BLaER1 treated with 17β-estradiol and CSF1 and Interleukin-3, amounts not matched to agents 10 nM and 100 nM (cell line): ENCODE measurements around the gene WNT1.

Source experiments
- H3K27ac ChIP-seq, 11 experiments: shearing (Covaris generic); formaldehyde crosslinking; 2 replicates each; pipeline ENCODE4 v1.8.1; 2022
- H3K27me3 ChIP-seq, 11 experiments: shearing (Covaris generic); formaldehyde crosslinking; 2 replicates each; pipeline ENCODE4 v1.8.1; 2022
- H3K36me3 ChIP-seq, 11 experiments: shearing (Covaris generic); formaldehyde crosslinking; 2 replicates each; pipeline ENCODE4 v1.8.1; 2022
- H3K4me1 ChIP-seq, 10 experiments: shearing (Covaris generic); formaldehyde crosslinking; 2 replicates each; pipeline ENCODE4 v1.8.1; 2022
- H3K4me2 ChIP-seq, 11 experiments: shearing (Covaris generic); formaldehyde crosslinking; 2 replicates each; pipeline ENCODE4 v1.8.1; 2022
- H3K4me3 ChIP-seq, 10 experiments: shearing (Covaris generic); formaldehyde crosslinking; 2 replicates each; pipeline ENCODE4 v1.8.1; 2022
- H3K9ac ChIP-seq, 11 experiments: shearing (Covaris generic); formaldehyde crosslinking; 2 replicates each; pipeline ENCODE4 v1.8.1; 2022
- H3K9me3 ChIP-seq, 11 experiments: shearing (Covaris generic); formaldehyde crosslinking; replicated peaks in 1 of 11; 2 replicates each; pipeline ENCODE4 v1.8.1; 2022
- H4K20me1 ChIP-seq, 11 experiments: shearing (Covaris generic); formaldehyde crosslinking; 2 replicates each; pipeline ENCODE4 v1.8.1; 2022
- Cebpa-rat ChIP-seq, 11 experiments: shearing (Covaris generic); IDR thresholded peaks; 2 replicates each; pipeline ENCODE4 v1.8.1; 2022

WNT1 gene

DNA sequence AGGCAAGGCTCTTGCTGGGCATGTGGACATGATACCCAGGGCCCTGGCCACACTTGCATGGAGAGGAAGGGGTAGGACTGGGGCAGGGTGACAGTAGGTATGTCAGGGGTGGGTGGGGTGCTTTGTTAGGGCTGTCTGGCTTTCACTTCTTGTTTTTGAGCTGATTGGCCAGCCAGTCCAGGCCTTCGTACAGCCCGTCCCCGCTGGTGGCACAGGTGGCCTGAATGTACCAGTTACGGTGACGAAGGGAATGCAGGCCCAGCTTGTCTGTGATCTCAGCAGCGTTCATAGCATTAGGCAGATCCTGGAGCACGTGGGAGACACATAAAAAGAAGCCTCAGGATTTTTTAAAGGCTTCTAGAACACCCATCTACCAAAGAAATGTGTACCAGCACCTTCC lies 39.3 kb upstream of the WNT1 start:
- Histone ChIP-seq H3K9me3 (no peaks in the 10 kb centered on the region), H3K36me3 (peaks cover 81 to 99% (median 92%) of the 10 kb centered on the region in 11 experiments), H3K27ac (no peak overlapping the region; a peak in 1 of 22 replicates), H4K20me1 (peaks cover 49 to 100% (median 94%) of the 10 kb centered on the region in 11 experiments), H3K27me3 (no peaks in the 10 kb centered on the region), H3K4me1 (peaks cover 24 to 60% (median 40%) of the 10 kb centered on the region in 10 experiments), H3K9ac (no peak overlapping the region), H3K4me3 (no peak overlapping the region), H3K4me2 (peak overlapping the region in 1 of 11 experiments; percentile 77; a peak in 2 of 22 replicates)
- no peak for TF ChIP-seq Cebpa-rat (IDR thresholded peaks at IDR 0.05)

DNA sequence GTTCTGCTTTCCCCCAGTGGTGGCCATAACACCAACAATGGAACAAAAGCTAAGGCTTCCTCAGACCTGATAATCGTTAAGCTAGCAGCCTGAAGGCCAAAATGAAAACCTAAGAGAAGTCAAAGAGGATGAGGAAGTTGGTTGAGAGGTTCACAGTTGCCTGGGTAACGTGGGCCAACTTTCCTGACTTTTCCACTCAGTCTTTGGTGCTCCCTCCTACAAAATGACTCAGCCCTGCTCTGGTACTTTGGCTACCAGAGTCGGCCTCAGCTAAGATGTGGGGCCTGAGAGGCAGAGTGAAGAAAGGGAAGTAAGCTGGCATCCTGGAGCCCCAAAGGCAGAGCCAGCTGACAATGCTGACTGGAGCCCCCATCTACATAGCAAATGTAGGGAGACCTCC lies 37.9 kb upstream of the WNT1 start:
- Histone ChIP-seq H3K4me1 (peaks cover 11 to 56% (median 26%) of the 10 kb centered on the region in 10 experiments), H3K9me3 (no peaks in the 10 kb centered on the region), H3K9ac (no peak overlapping the region), H4K20me1 (peaks cover 58 to 100% (median 94%) of the 10 kb centered on the region in 11 experiments), H3K4me2 (peak overlapping the region in 7 of 11 experiments; percentile 7 to 77 (median 70); a peak in 12 of 22 replicates), H3K27me3 (no peaks in the 10 kb centered on the region), H3K36me3 (peaks cover 77 to 97% (median 86%) of the 10 kb centered on the region in 11 experiments), H3K4me3 (no peak overlapping the region), H3K27ac (peak overlapping the region in 2 of 11 experiments; percentile 42 to 53; a peak in 3 of 22 replicates)
- TF ChIP-seq Cebpa-rat (IDR thresholded peaks at IDR 0.05) = no peak

- TF ChIP-seq Cebpa-rat (IDR thresholded peaks at IDR 0.05) = no peak
- no peak overlapping the region for H3K9ac ChIP-seq
- H3K36me3 ChIP-seq = peaks cover 58 to 97% (median 79%) of the 10 kb centered on the region in 11 experiments
- H4K20me1 ChIP-seq = peaks cover 71 to 100% (median 97%) of the 10 kb centered on the region in 11 experiments
- H3K4me3 ChIP-seq = no peak overlapping the region
- peaks cover 0 to 57% (median 19%) of the 10 kb centered on the region in 10 experiments; a peak in 12 of 20 replicates for H3K4me1 ChIP-seq
- H3K9me3 ChIP-seq = no peaks in the 10 kb centered on the region
- no peaks in the 10 kb centered on the region for H3K27me3 ChIP-seq
- no peak overlapping the region for H3K4me2 ChIP-seq
- no peak overlapping the region for H3K27ac ChIP-seq
Measured at GRCh38 chr12:48943221-48943620, 34.9 kb upstream of the WNT1 start.

DNA sequence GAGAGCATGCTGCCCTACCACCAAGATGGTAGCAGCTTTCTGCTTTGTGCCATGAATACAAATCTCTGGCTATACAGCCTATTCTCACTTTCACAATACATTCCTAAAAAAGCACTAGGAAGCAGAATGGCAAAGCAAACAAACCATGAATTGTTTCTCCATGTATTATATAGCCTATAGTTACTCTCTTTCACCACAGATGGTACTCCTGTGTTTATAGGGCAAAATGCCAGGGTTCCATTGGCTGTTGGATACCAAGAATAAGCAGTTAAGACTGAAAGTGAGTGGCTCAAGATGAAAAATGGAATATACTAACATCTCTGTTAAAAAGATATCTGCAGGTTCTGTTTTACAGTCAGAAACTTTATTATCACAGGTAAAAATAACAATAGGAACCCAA lies 31.9 kb upstream of the WNT1 start:
- Histone ChIP-seq H3K36me3 (peaks cover 38 to 99% (median 73%) of the 10 kb centered on the region in 11 experiments), H3K9me3 (no peaks in the 10 kb centered on the region), H3K27me3 (no peaks in the 10 kb centered on the region), H3K27ac (no peak overlapping the region), H3K4me2 (no peak overlapping the region), H3K4me3 (no peak overlapping the region), H3K4me1 (peaks cover 0 to 36% (median 4%) of the 10 kb centered on the region in 10 experiments; a peak in 10 of 20 replicates), H3K9ac (no peak overlapping the region), H4K20me1 (peaks cover 85 to 100% (median 100%) of the 10 kb centered on the region in 11 experiments)
- no peak for TF ChIP-seq Cebpa-rat (IDR thresholded peaks at IDR 0.05)

GRCh38 chr12:48946943-48947342 lies 31.2 kb upstream of the WNT1 start:
- Histone ChIP-seq H4K20me1 (peaks cover 85 to 100% (median 100%) of the 10 kb centered on the region in 11 experiments), H3K9me3 (no peaks in the 10 kb centered on the region), H3K27ac (no peak overlapping the region), H3K4me3 (no peak overlapping the region), H3K9ac (no peak overlapping the region), H3K27me3 (no peaks in the 10 kb centered on the region), H3K4me2 (no peak overlapping the region), H3K36me3 (peaks cover 37 to 99% (median 78%) of the 10 kb centered on the region in 11 experiments), H3K4me1 (peaks cover 0 to 29% (median 2%) of the 10 kb centered on the region in 10 experiments; a peak in 6 of 20 replicates)
- TF ChIP-seq Cebpa-rat (IDR thresholded peaks at IDR 0.05) = no peak

DNA sequence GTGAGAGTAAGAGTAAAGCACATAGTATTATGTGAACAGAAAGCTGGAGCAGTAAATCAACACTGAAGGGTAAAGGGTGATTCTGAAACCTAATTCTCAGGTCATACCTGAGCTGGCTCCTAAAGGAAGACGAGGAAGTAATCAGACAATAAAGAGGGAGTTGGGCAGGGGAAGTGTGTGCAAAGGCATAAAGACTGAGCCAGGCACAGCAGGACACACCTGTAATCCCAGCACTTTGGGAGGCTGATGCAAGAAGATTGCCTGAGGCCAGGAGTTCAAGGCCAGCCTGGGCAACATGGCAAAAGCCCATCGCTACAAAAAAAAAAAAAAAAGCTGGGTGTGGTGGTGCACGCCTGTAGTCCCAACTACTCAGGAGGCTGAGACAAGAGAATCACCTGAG lies 30.4 kb upstream of the WNT1 start:
- peaks cover 86 to 100% (median 100%) of the 10 kb centered on the region in 11 experiments for H4K20me1 ChIP-seq
- no peak for TF ChIP-seq Cebpa-rat (IDR thresholded peaks at IDR 0.05)

GRCh38 chr12:48952691-48953090 lies 25.4 kb upstream of the WNT1 start:
- peaks cover 22 to 48% (median 28%) of the 10 kb centered on the region in 10 experiments for H3K4me1 ChIP-seq
- no peak overlapping the region for H3K4me3 ChIP-seq
- H4K20me1 ChIP-seq = peaks cover 63 to 90% (median 86%) of the 10 kb centered on the region in 11 experiments
- H3K4me2 ChIP-seq = no peak overlapping the region; a peak in 1 of 22 replicates
- no peak for TF ChIP-seq Cebpa-rat (IDR thresholded peaks at IDR 0.05)
- H3K27ac ChIP-seq = no peak overlapping the region
- H3K9ac ChIP-seq = no peak overlapping the region
- no peaks in the 10 kb centered on the region for H3K9me3 ChIP-seq
- no peaks in the 10 kb centered on the region for H3K27me3 ChIP-seq
- peaks cover 50 to 80% (median 65%) of the 10 kb centered on the region in 11 experiments for H3K36me3 ChIP-seq

More for the DNA sequence above, 30.4 kb upstream of the WNT1 start:
- Histone ChIP-seq H3K9me3 (no peaks in the 10 kb centered on the region), H3K4me3 (no peak overlapping the region), H3K36me3 (peaks cover 39 to 99% (median 80%) of the 10 kb centered on the region in 11 experiments), H3K4me1 (peaks cover 0 to 24% (median 1%) of the 10 kb centered on the region in 10 experiments; a peak in 5 of 20 replicates), H3K27ac (no peak overlapping the region), H3K27me3 (no peaks in the 10 kb centered on the region), H3K4me2 (no peak overlapping the region), H3K9ac (no peak overlapping the region)

GRCh38 chr12:48954061-48954460 lies 24.1 kb upstream of the WNT1 start:
- H3K27ac ChIP-seq = no peak overlapping the region
- no peak for TF ChIP-seq Cebpa-rat (IDR thresholded peaks at IDR 0.05)
- H3K4me1 ChIP-seq = peaks cover 30 to 54% (median 36%) of the 10 kb centered on the region in 10 experiments
- peak overlapping the region in 8 of 11 experiments; percentile 79 to 99 (median 94); a peak in 15 of 22 replicates for H3K4me2 ChIP-seq
- no peaks in the 10 kb centered on the region for H3K27me3 ChIP-seq
- H3K36me3 ChIP-seq = peaks cover 42 to 66% (median 51%) of the 10 kb centered on the region in 11 experiments
- H4K20me1 ChIP-seq = peaks cover 54 to 77% (median 72%) of the 10 kb centered on the region in 11 experiments
- no peaks in the 10 kb centered on the region for H3K9me3 ChIP-seq
- H3K9ac ChIP-seq = no peak overlapping the region
- 0 out of 20 replicates have a peak overlapping the region, but pooled peaks of 1 of the 10 experiments have one; percentile 24 for H3K4me3 ChIP-seq

- TF ChIP-seq Cebpa-rat (IDR thresholded peaks at IDR 0.05) = no peak
- Histone ChIP-seq H3K9me3 (no peaks in the 10 kb centered on the region), H3K9ac (peak overlapping the region in 3 of 11 experiments; percentile 48 to 89 (median 85); a peak in 3 of 22 replicates), H3K4me2 (peak overlapping the region; percentile 76 to 99 (median 93)), H3K27ac (peak overlapping the region in 5 of 11 experiments; percentile 21 to 92 (median 82); a peak in 8 of 22 replicates), H3K4me1 (peaks cover 30 to 52% (median 36%) of the 10 kb centered on the region in 10 experiments), H3K27me3 (no peaks in the 10 kb centered on the region), H4K20me1 (peaks cover 47 to 68% (median 63%) of the 10 kb centered on the region in 11 experiments), H3K36me3 (peaks cover 36 to 57% (median 42%) of the 10 kb centered on the region in 11 experiments), H3K4me3 (peak overlapping the region; percentile 25 to 100 (median 98); a peak in 15 of 20 replicates)
Measured at GRCh38 chr12:48954841-48955501, 23.2 kb upstream of the WNT1 start.
